ENCODE data around the gene PEAR1. TPM values are rescaled to one million over a fixed set of nuclear protein-coding genes. Genes with fewer than 3 reads are reported as not detected.
A peak's percentile ranks its signal among the peaks of the same experiment; 100 is the strongest.

The PEAR1 gene
- total RNA-seq, 1 experiment from 2014 or later, result 0.18 TPM

DNA sequence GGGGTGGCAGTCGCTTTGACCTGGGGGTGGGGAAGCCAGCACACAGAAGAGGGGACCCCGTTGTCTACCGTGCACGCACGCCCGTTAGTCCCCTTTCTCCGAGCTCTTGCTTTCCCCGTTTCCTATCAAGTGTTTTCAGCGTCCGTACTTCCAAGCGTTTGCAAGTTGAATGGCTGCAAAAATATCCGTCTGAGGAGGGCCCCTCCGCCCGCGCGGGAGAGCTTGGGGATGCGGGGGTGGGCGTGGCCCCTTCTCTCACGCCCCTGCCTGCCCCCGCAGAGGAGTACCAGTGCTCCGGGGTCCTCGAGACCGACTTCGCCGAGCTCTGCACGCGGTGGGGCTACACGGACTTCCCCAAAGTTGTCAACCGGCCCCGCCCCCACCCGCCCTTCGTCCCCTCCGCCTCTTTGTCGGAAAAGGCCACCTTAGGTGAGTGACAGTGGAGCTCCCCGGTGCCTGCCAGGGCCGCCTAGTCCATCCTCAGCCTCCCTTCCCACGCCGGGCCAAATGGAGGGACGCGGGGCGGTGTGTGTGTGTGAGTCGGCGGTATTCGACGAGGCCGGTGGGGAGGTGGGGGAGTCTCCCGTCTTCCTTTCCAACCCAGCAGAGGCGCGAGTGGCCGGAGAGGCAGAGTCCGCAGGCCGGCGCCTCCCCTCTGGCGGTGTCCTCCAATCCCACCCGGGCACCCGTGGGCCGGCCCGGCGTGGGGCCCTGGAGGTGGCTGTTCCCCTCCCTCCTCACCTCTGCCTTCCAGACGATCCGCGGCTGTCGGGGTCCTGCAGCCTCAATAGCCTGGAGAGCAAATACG lies 30.4 kb downstream of the PEAR1 start:
- no TSS peak for BruUV-seq (replicated peaks)
- Histone ChIP-seq H3K27me3 (replicated peaks; ENCODE audit: control insufficient read depth, insufficient read depth, low read length) (peaks cover 5% of the 10 kb centered on the region; the same call in 1 of the 2 replicates), H3K36me3 (ENCODE audit: control insufficient read depth, insufficient read depth, low read length) (no peaks in the 10 kb centered on the region), H3K4me3 (ENCODE audit: low read depth, low read length) (peak overlapping the region; percentile 32), H3K4me1 (peaks cover 4% of the 10 kb centered on the region; the same call in 1 of the 2 replicates), H3K9me3 (no peaks in the 10 kb centered on the region)
- Mint-ChIP-seq H3K9me3 (ENCODE audit: unreplicated experiment) (no peaks in the 10 kb centered on the region), H3K36me3 (ENCODE audit: insufficient read depth, unreplicated experiment) (no peaks in the 10 kb centered on the region), H3K27ac (ENCODE audit: unreplicated experiment) (no peak overlapping the region), H3K4me1 (ENCODE audit: low read depth, unreplicated experiment) (peaks cover 6% of the 10 kb centered on the region), H3K27me3 (ENCODE audit: insufficient read depth, unreplicated experiment) (peaks cover 28% of the 10 kb centered on the region), H3K4me3 (ENCODE audit: unreplicated experiment) (peak overlapping the region; percentile 58)
- intact Hi-C loops (cut with micrococcal nuclease; ENCODE audit: unreplicated experiment), result loop anchor here (10.0 kb wide), 1 partner anchor 151 kb away; no protein-coding TSS in a partner anchor
- peak in 1 of 2 experiments; percentile 24 for DNase-seq
- ChIA-PET POLR2A (interaction anchor here (0.5 kb wide), 1 partner anchor 1095 kb away, joined by 3 read pairs; no protein-coding TSS in a partner anchor), CTCF (interaction anchor here (0.5 to 1.2 kb wide), 9 partner anchors 12 to 150 kb away, joined by 3 to 5 read pairs (median 3); no protein-coding TSS in a partner anchor)
- TF ChIP-seq, protein P1, sequence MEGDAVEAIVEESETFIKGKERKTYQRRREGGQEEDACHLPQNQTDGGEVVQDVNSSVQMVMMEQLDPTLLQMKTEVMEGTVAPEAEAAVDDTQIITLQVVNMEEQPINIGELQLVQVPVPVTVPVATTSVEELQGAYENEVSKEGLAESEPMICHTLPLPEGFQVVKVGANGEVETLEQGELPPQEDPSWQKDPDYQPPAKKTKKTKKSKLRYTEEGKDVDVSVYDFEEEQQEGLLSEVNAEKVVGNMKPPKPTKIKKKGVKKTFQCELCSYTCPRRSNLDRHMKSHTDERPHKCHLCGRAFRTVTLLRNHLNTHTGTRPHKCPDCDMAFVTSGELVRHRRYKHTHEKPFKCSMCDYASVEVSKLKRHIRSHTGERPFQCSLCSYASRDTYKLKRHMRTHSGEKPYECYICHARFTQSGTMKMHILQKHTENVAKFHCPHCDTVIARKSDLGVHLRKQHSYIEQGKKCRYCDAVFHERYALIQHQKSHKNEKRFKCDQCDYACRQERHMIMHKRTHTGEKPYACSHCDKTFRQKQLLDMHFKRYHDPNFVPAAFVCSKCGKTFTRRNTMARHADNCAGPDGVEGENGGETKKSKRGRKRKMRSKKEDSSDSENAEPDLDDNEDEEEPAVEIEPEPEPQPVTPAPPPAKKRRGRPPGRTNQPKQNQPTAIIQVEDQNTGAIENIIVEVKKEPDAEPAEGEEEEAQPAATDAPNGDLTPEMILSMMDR (IDR thresholded peaks at IDR 0.05; ENCODE audit: insufficient read depth in 1 of 2, low read depth in 1 of 2, low read length in 1 of 2, severe bottlenecking in 1 of 2, unreplicated experiment in 1 of 2), result no peak

DNA sequence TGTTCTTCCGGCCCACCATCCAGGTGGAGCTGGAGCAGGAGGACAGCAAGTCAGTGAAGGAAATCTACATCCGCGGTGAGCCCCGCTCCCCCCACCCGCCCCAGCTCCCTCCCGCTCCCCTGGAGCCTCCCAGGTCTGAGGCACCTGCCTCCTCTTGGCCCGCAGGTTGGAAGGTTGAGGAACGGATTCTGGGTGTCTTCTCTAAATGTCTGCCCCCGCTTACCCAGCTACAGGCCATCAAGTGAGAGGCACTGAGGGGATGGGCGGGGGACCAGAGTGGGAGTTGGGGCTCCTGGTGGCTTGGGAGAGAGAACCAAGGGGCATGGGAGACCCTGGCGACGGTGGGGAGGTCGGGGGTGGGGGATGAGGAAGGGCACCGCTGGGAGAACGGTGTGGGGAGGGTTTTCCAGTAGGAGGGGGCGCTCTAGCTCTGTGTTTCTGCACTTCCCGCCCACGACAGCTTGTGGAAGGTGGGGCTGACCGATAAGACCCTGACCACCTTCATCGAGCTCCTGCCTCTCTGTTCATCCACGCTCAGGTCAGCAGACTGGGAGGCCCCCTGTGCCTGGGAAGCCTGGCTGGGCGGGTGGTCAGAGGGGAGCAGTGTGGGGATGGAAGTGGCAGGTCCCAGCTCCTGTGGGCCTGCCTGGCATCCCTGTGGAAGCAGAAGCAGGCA lies 31.1 kb downstream of the PEAR1 start:
- ChIA-PET POLR2A (interaction anchor here (0.5 kb wide), 1 partner anchor 1096 kb away, joined by 3 read pairs; no protein-coding TSS in a partner anchor), CTCF (interaction anchor here (0.5 to 1.2 kb wide), 9 partner anchors 12 to 149 kb away, joined by 3 to 5 read pairs (median 3); no protein-coding TSS in a partner anchor)
- H3K4me3 Mint-ChIP-seq (ENCODE audit: unreplicated experiment), result peak overlapping the region; percentile 58
- intact Hi-C loops (cut with micrococcal nuclease; ENCODE audit: unreplicated experiment), result loop anchor here (10.0 kb wide), 1 partner anchor 150 kb away; no protein-coding TSS in a partner anchor
- no peaks in the 10 kb centered on the region for H3K36me3 ChIP-seq (ENCODE audit: control insufficient read depth, insufficient read depth, low read length)
- no peaks in the 10 kb centered on the region for H3K36me3 Mint-ChIP-seq (ENCODE audit: insufficient read depth, unreplicated experiment)
- BruUV-seq (replicated peaks), result no TSS peak
- H3K27ac Mint-ChIP-seq (ENCODE audit: unreplicated experiment), result no peak overlapping the region
- TF ChIP-seq, protein P1 (IDR thresholded peaks at IDR 0.05; ENCODE audit: insufficient read depth in 1 of 2, low read depth in 1 of 2, low read length in 1 of 2, severe bottlenecking in 1 of 2, unreplicated experiment in 1 of 2), result no peak
- H3K4me3 ChIP-seq (ENCODE audit: low read depth, low read length), result no peak overlapping the region
- peaks cover 32% of the 10 kb centered on the region for H3K27me3 Mint-ChIP-seq (ENCODE audit: insufficient read depth, unreplicated experiment)
- H3K27me3 ChIP-seq (replicated peaks; ENCODE audit: control insufficient read depth, insufficient read depth, low read length), result peaks cover 5% of the 10 kb centered on the region; the same call in 1 of the 2 replicates
- no peak for DNase-seq
- no peaks in the 10 kb centered on the region for H3K9me3 ChIP-seq
- peaks cover 6% of the 10 kb centered on the region for H3K4me1 Mint-ChIP-seq (ENCODE audit: low read depth, unreplicated experiment)
- H3K4me1 ChIP-seq, result peaks cover 4% of the 10 kb centered on the region; the same call in 1 of the 2 replicates
- H3K9me3 Mint-ChIP-seq (ENCODE audit: unreplicated experiment), result no peaks in the 10 kb centered on the region
